CD14-positive monocyte (primary cell): ENCODE data around the gene UTP4. TPM values are rescaled to one million over a fixed set of nuclear protein-coding genes. Genes with fewer than 3 reads are reported as not detected.

Source experiments
- DNase-seq, 3 donors: peaks; one replicate each; pipeline ENCODE4 v3.0.0-alpha.2; 2011 to 2022
- H2AFZ ChIP-seq: 2 replicates; pipeline ENCODE4 v1.6.0; 2012; ENCODE audit warnings: mild to moderate bottlenecking, low read depth, low read length, inconsistent platforms; ENCODE audit not compliant: insufficient read depth, poor library complexity, severe bottlenecking
- H3K27ac ChIP-seq, 2 donors: 1 replicate in 1 of 2; 2 replicates in 1 of 2; pipeline ENCODE4 v1.5.1; 2012 to 2013; ENCODE audit warnings: low read length in 2 of 2, control low read depth in 1 of 2, inconsistent platforms in 1 of 2, low read depth in 1 of 2, mild to moderate bottlenecking in 1 of 2
- H3K27me3 ChIP-seq, 2 donors: one replicate each; pipeline versions ENCODE4 v1.6.0 to v1.6.1; 2011 to 2013; ENCODE audit warnings: low read length in 2 of 2; ENCODE audit not compliant: control insufficient read depth in 2 of 2, insufficient read depth in 2 of 2
- H3K36me3 ChIP-seq, 2 donors: replicated peaks in 1 of 2; 1 replicate in 1 of 2; 2 replicates in 1 of 2; pipeline versions ENCODE4 v1.5.1 to v1.6.1; 2012 to 2013; ENCODE audit warnings: low read length in 2 of 2, control low read depth in 1 of 2, inconsistent platforms in 1 of 2, mild to moderate bottlenecking in 1 of 2; ENCODE audit not compliant: insufficient read depth in 2 of 2, control insufficient read depth in 1 of 2
- H3K4me1 ChIP-seq, 2 donors: 1 replicate in 1 of 2; 2 replicates in 1 of 2; pipeline versions ENCODE4 v1.5.1 to v1.6.1; 2012 to 2013; ENCODE audit warnings: low read length in 2 of 2, control low read depth in 1 of 2, inconsistent platforms in 1 of 2, mild to moderate bottlenecking in 1 of 2, moderate library complexity in 1 of 2; ENCODE audit not compliant: insufficient read depth in 2 of 2, control insufficient read depth in 1 of 2
- H3K4me2 ChIP-seq: replicated peaks from 2 replicates; pipeline ENCODE3; 2012; ENCODE audit warnings: low read length, moderate library complexity, mild to moderate bottlenecking; ENCODE audit not compliant: poor library complexity, severe bottlenecking; ENCODE audit errors: extremely low read depth
- H3K4me3 ChIP-seq, 3 experiments: fragments of 200-600 bp in 1 of 3; sonication (generic) in 1 of 3; replicated peaks in 1 of 3; 1 replicate in 2 of 3; 2 replicates in 1 of 3; pipeline ENCODE4 v1.5.1; 2011 to 2013; ENCODE audit warnings: low read length in 3 of 3, mild to moderate bottlenecking in 3 of 3, control low read depth in 2 of 3, low read depth in 2 of 3, inconsistent platforms in 1 of 3, moderate library complexity in 1 of 3
- H3K79me2 ChIP-seq: 2 replicates; pipeline ENCODE4 v1.6.0; 2012; ENCODE audit warnings: mild to moderate bottlenecking, control low read depth, inconsistent platforms, low read length, moderate library complexity; ENCODE audit not compliant: insufficient read depth
- H3K9ac ChIP-seq: 2 replicates; pipeline ENCODE4 v1.6.0; 2017; ENCODE audit warnings: low read length, mild to moderate bottlenecking; ENCODE audit not compliant: insufficient read depth, poor library complexity, severe bottlenecking
- H3K9me3 ChIP-seq, 2 donors: replicated peaks in 1 of 2; 1 replicate in 1 of 2; 2 replicates in 1 of 2; pipeline versions ENCODE4 v1.5.1 to v1.6.1; 2012 to 2013; ENCODE audit warnings: low read length in 2 of 2, control low read depth in 1 of 2; ENCODE audit not compliant: control insufficient read depth in 1 of 2, insufficient read depth in 1 of 2
- H4K20me1 ChIP-seq: 2 replicates; pipeline ENCODE4 v1.6.0; 2012; ENCODE audit warnings: mild to moderate bottlenecking, low read length, control low read depth, moderate library complexity; ENCODE audit not compliant: insufficient read depth
- H3K27ac Mint-ChIP-seq, 7 donors: one replicate each; pipeline ENCODE4 v1.8.0; 2020; ENCODE audit warnings: mild to moderate bottlenecking in 7 of 7, mixed read lengths in 7 of 7, moderate library complexity in 6 of 7, inconsistent platforms in 2 of 7
- H3K27me3 Mint-ChIP-seq, 3 donors: one replicate each; pipeline ENCODE4 v1.8.0; 2021 to 2022; ENCODE audit warnings: low read depth in 3 of 3, mild to moderate bottlenecking in 3 of 3, mixed read lengths in 3 of 3, moderate library complexity in 3 of 3, inconsistent platforms in 1 of 3
- H3K36me3 Mint-ChIP-seq, 2 donors: one replicate each; pipeline ENCODE4 v1.8.0; 2020; ENCODE audit warnings: mixed read lengths in 2 of 2, inconsistent platforms in 1 of 2, mild to moderate bottlenecking in 1 of 2
- H3K4me1 Mint-ChIP-seq: one replicate; pipeline ENCODE4 v1.8.0; 2020; ENCODE audit warnings: mild to moderate bottlenecking, mixed read lengths
- H3K4me3 Mint-ChIP-seq, 2 donors: one replicate each; pipeline ENCODE4 v1.8.0; 2020; ENCODE audit warnings: mild to moderate bottlenecking in 2 of 2, mixed read lengths in 2 of 2, moderate library complexity in 1 of 2
- H3K9me3 Mint-ChIP-seq, 7 donors: one replicate each; pipeline ENCODE4 v1.8.0; 2020 to 2022; ENCODE audit warnings: mixed read lengths in 7 of 7, mild to moderate bottlenecking in 6 of 7, moderate library complexity in 6 of 7, inconsistent platforms in 2 of 7
- CTCF ChIP-seq: fragments of 200-600 bp; IDR thresholded peaks from one replicate; pipeline ENCODE4 v1.8.0; 2022; ENCODE audit warnings: antibody characterized with exemption, mild to moderate bottlenecking
- WGBS: methylation state at CpG from one replicate; pipeline ENCODE4 v1.1.5; 2013; ENCODE audit warnings: missing lambda C conversion rate; ENCODE audit not compliant: insufficient coverage; 5-methylcytosine and 5-hydroxymethylcytosine counted together
- intact Hi-C, 2 donors: fragments of 100-400 bp; cut with micrococcal nuclease; formaldehyde crosslinking; loops; one replicate each; pipeline versions ENCODE4 v1.15.0 to v1.15.1; 2023
- polyA plus RNA-seq, 3 donors: library from polyadenylated mRNA; depleted of rRNA in 1 of 3; unstranded in 2 of 3; stranded (reverse) in 1 of 3; fragments of 300-500 nt in 2 of 3; fragments of >200 nt in 1 of 3; fragmentation: Illumina TruSeq in 2 of 3; gene quantifications; 1 replicate in 2 of 3; 2 replicates in 1 of 3; pipeline ENCODE4 v1.2.3, GENCODE V29; 2012 to 2021

UTP4 gene
- polyA plus RNA-seq, 3 donors = 15.3 to 27.8 (median 19.6) TPM

GRCh38 chr16:69141014-69141413 lies 8.6 kb downstream of the UTP4 start:
- H3K36me3 ChIP-seq = peaks cover 65 to 94% of the 10 kb centered on the region in 2 donors
- no peak overlapping the region for H2AFZ ChIP-seq
- no peak overlapping the region for H3K4me2 ChIP-seq
- no peak overlapping the region for H3K9ac ChIP-seq
- Mint-ChIP-seq H3K27me3 (peaks cover 0 to 1% (median 0%) of the 10 kb centered on the region in 3 donors), H3K36me3 (peaks cover 68 to 86% of the 10 kb centered on the region in 2 donors), H3K4me1 (no peaks in the 10 kb centered on the region), H3K4me3 (no peak overlapping the region), H3K27ac (peak overlapping the region in 1 of 7 donors; percentile 55), H3K9me3 (no peaks in the 10 kb centered on the region)
- no peak overlapping the region for H3K27ac ChIP-seq
- no peak for DNase-seq
- no peaks in the 10 kb centered on the region for H3K4me1 ChIP-seq
- intact Hi-C loops = no loop called here
- H3K4me3 ChIP-seq = no peak overlapping the region
- no peaks in the 10 kb centered on the region for H3K27me3 ChIP-seq
- H3K79me2 ChIP-seq = peaks cover 3% of the 10 kb centered on the region
- TF ChIP-seq CTCF = no peak
- H4K20me1 ChIP-seq = no peaks in the 10 kb centered on the region
- WGBS = 91% methylated on average over 3 of the region's 5 CpGs
- no peaks in the 10 kb centered on the region for H3K9me3 ChIP-seq

GRCh38 chr16:69141936-69142335 lies 9.5 kb downstream of the UTP4 start:
- Mint-ChIP-seq H3K27ac (no peak overlapping the region), H3K9me3 (peaks cover 0 to 3% (median 0%) of the 10 kb centered on the region in 7 donors), H3K4me1 (no peaks in the 10 kb centered on the region), H3K36me3 (peaks cover 71 to 92% of the 10 kb centered on the region in 2 donors), H3K27me3 (peaks cover 0 to 1% (median 0%) of the 10 kb centered on the region in 3 donors), H3K4me3 (no peak overlapping the region)
- TF ChIP-seq CTCF = no peak
- no peaks in the 10 kb centered on the region for H3K9me3 ChIP-seq
- intact Hi-C loops = no loop called here
- H3K36me3 ChIP-seq = peaks cover 64 to 90% of the 10 kb centered on the region in 2 donors
- no peaks in the 10 kb centered on the region for H4K20me1 ChIP-seq
- no peak overlapping the region for H2AFZ ChIP-seq
- WGBS = 100% methylated on average over 1 of the region's 4 CpGs
- H3K79me2 ChIP-seq = no peaks in the 10 kb centered on the region
- no peak overlapping the region for H3K4me2 ChIP-seq
- H3K27me3 ChIP-seq = no peaks in the 10 kb centered on the region
- DNase-seq = no peak
- H3K27ac ChIP-seq = no peak overlapping the region
- no peak overlapping the region for H3K9ac ChIP-seq
- H3K4me1 ChIP-seq = no peaks in the 10 kb centered on the region
- H3K4me3 ChIP-seq = no peak overlapping the region
